WTC11 (cell line): Measurements from ENCODE around the gene RAI1.

Source experiments
- CREB1 ChIP-seq: sonication (generic); formaldehyde crosslinking; IDR thresholded peaks from 2 replicates; pipeline ENCODE4 v1.8.0; 2023; ENCODE audit warnings: mild to moderate bottlenecking, missing genetic modification reagents
- CTCF ChIP-seq: fragments of 200-600 bp; IDR thresholded peaks from 2 replicates; pipeline ENCODE4 v1.8.0; 2022; ENCODE audit warnings: antibody characterized with exemption
- ESRRA ChIP-seq: sonication (generic); formaldehyde crosslinking; IDR thresholded peaks from 2 replicates; pipeline ENCODE4 v1.8.1; 2022; ENCODE audit warnings: mild to moderate bottlenecking, missing genetic modification reagents, borderline replicate concordance
- MAX ChIP-seq: sonication (generic); formaldehyde crosslinking; IDR thresholded peaks from 2 replicates; pipeline ENCODE4 v1.8.0; 2022; ENCODE audit warnings: mild to moderate bottlenecking, missing genetic modification reagents
- NFE2L1 ChIP-seq: sonication (generic); formaldehyde crosslinking; IDR thresholded peaks from 2 replicates; pipeline ENCODE4 v1.8.1; 2023; ENCODE audit warnings: missing genetic modification reagents
- USF1 ChIP-seq: sonication (generic); formaldehyde crosslinking; IDR thresholded peaks from 2 replicates; pipeline ENCODE4 v1.8.0; 2022; ENCODE audit warnings: mild to moderate bottlenecking, missing genetic modification reagents
- ZBTB21 ChIP-seq: sonication (generic); formaldehyde crosslinking; IDR thresholded peaks from 2 replicates; pipeline ENCODE4 v1.8.1; 2023; ENCODE audit warnings: mild to moderate bottlenecking, missing genetic modification reagents, borderline replicate concordance
- ZNF232 ChIP-seq: sonication (generic); formaldehyde crosslinking; IDR thresholded peaks from 2 replicates; pipeline ENCODE4 v1.8.0; 2022; ENCODE audit warnings: mild to moderate bottlenecking, missing genetic modification reagents
- ZNF281 ChIP-seq: sonication (generic); formaldehyde crosslinking; IDR thresholded peaks from 2 replicates; pipeline ENCODE4 v1.8.0; 2023; ENCODE audit warnings: mild to moderate bottlenecking, missing genetic modification reagents

GRCh38 chr17:17832032-17832363 is 150.7 kb downstream of the RAI1 start:
- TF ChIP-seq ESRRA (CRISPR knock-in tag) (no peak), USF1 (CRISPR knock-in tag) (no peak), CREB1 (no peak), ZNF281 (no peak), CTCF (no peak), MAX (CRISPR knock-in tag) (no peak), NFE2L1 (no peak), ZBTB21 (no peak), ZNF232 (CRISPR knock-in tag) (no peak)
